Liver (tissue), 9 donors: ENCODE data around the gene LCN6. TPM values are rescaled to one million over a fixed set of nuclear protein-coding genes. Genes with fewer than 3 reads are reported as not detected.

Experiments used
- DNase-seq: peaks from one replicate; pipeline ENCODE4 v3.0.0-alpha.2; 2017; ENCODE audit warnings: low spot score
- H3K27ac ChIP-seq, 2 donors: one replicate each; pipeline ENCODE4 v1.7.0; 2013; ENCODE audit warnings: inconsistent platforms in 2 of 2, low read length in 2 of 2, control low read depth in 1 of 2, low read depth in 1 of 2, mild to moderate bottlenecking in 1 of 2
- H3K27me3 ChIP-seq, 4 donors: one replicate each; pipeline versions ENCODE4 v1.6.1 to v1.7.0; 2013; ENCODE audit warnings: low read length in 3 of 4, inconsistent platforms in 1 of 4, mild to moderate bottlenecking in 1 of 4, moderate library complexity in 1 of 4; ENCODE audit not compliant: control insufficient read depth in 4 of 4, insufficient read depth in 4 of 4
- H3K36me3 ChIP-seq, 4 donors: one replicate each; pipeline versions ENCODE4 v1.6.1 to v1.7.0; 2013; ENCODE audit warnings: low read length in 3 of 4, mild to moderate bottlenecking in 3 of 4, low read depth in 1 of 4, moderate library complexity in 1 of 4; ENCODE audit not compliant: control insufficient read depth in 4 of 4, insufficient read depth in 3 of 4
- H3K4me1 ChIP-seq, 4 donors: one replicate each; pipeline versions ENCODE4 v1.6.1 to v1.7.0; 2013; ENCODE audit warnings: low read length in 3 of 4, mild to moderate bottlenecking in 3 of 4, moderate library complexity in 1 of 4; ENCODE audit not compliant: control insufficient read depth in 4 of 4, insufficient read depth in 4 of 4
- H3K4me3 ChIP-seq, 3 donors: one replicate each; pipeline versions ENCODE4 v1.6.1 to v1.7.0; 2013; ENCODE audit warnings: low read length in 3 of 3, control low read depth in 1 of 3, low read depth in 1 of 3, mild to moderate bottlenecking in 1 of 3
- H3K9ac ChIP-seq, 2 donors: one replicate each; pipeline ENCODE4 v1.7.0; 2013; ENCODE audit warnings: low read length in 2 of 2, mild to moderate bottlenecking in 2 of 2, moderate library complexity in 2 of 2, control low read depth in 1 of 2, low read depth in 1 of 2
- H3K9me3 ChIP-seq, 4 donors: one replicate each; pipeline versions ENCODE4 v1.6.1 to v1.7.0; 2013; ENCODE audit warnings: low read length in 3 of 4; ENCODE audit not compliant: control insufficient read depth in 4 of 4
- FOXA1 ChIP-seq: IDR thresholded peaks from 2 replicates; pipeline ENCODE4 v1.6.1; 2016; ENCODE audit warnings: antibody characterized with exemption
- GABPA ChIP-seq, 2 donors: IDR thresholded peaks in 1 of 2; conservative IDR thresholded peaks in 1 of 2; 2 replicates each; pipeline ENCODE4 v1.6.1; 2016; ENCODE audit warnings: antibody characterized with exemption in 2 of 2, mild to moderate bottlenecking in 1 of 2, moderate library complexity in 1 of 2
- HNF4A ChIP-seq, 2 donors: conservative IDR thresholded peaks; 2 replicates each; pipeline ENCODE4 v1.6.1; 2016; ENCODE audit warnings: antibody characterized with exemption in 2 of 2, mild to moderate bottlenecking in 2 of 2
- HNF4G ChIP-seq: IDR thresholded peaks from 2 replicates; pipeline ENCODE4 v1.6.1; 2016; ENCODE audit warnings: antibody characterized with exemption
- JUND ChIP-seq, 2 donors: IDR thresholded peaks; 2 replicates each; pipeline ENCODE4 v1.6.1; 2016; ENCODE audit warnings: antibody characterized with exemption in 2 of 2
- NR2F2 ChIP-seq: IDR thresholded peaks from 2 replicates; pipeline ENCODE4 v1.6.1; 2016; ENCODE audit warnings: antibody characterized with exemption
- RAD21 ChIP-seq, 2 donors: IDR thresholded peaks; 2 replicates each; pipeline ENCODE4 v1.6.1; 2016; ENCODE audit warnings: antibody characterized with exemption in 2 of 2, mild to moderate bottlenecking in 2 of 2
- RXRA ChIP-seq, 2 donors: IDR thresholded peaks; 2 replicates each; pipeline ENCODE4 v1.6.1; 2017 to 2018; ENCODE audit warnings: antibody characterized with exemption in 2 of 2, mild to moderate bottlenecking in 1 of 2
- SP1 ChIP-seq: IDR thresholded peaks from 2 replicates; pipeline ENCODE4 v1.6.1; 2018; ENCODE audit warnings: antibody characterized with exemption, mild to moderate bottlenecking
- YY1 ChIP-seq: IDR thresholded peaks from 2 replicates; pipeline ENCODE4 v1.6.1; 2016; ENCODE audit warnings: antibody characterized with exemption, mild to moderate bottlenecking
- WGBS: extraction: QIAGEN DNeasy Blood & Tissue Kit; methylation state at CpG from one replicate; pipeline ENCODE4 v1.1.7; 2013; 5-methylcytosine and 5-hydroxymethylcytosine counted together
- polyA plus RNA-seq, 2 donors: library from polyadenylated mRNA; stranded (reverse) in 1 of 2; unstranded in 1 of 2; fragments of 200-250 nt in 1 of 2; fragments of >200 nt in 1 of 2; fragmentation: Nextera tagmentation in 1 of 2; extraction: Ambion mirVana in 1 of 2; gene quantifications; one replicate each; pipeline versions ENCODE4 v1.2.1 to v1.2.3, GENCODE V29; 2013 to 2015
- total RNA-seq, 2 donors: library from RNA; depleted of rRNA; stranded (reverse); fragments of >200 nt; gene quantifications; one replicate each; pipeline ENCODE4 v1.2.3, GENCODE V29; 2014
- TF ChIP-seq, protein P1 (sequence below): fragments of 150-350 bp; IDR thresholded peaks from 2 replicates; pipeline ENCODE4 v1.5.1; 2017; ENCODE audit warnings: improper control_type of control experiment, low read depth, low read length; ENCODE audit not compliant: missing input control
- TF ChIP-seq, protein P2 (sequence below): IDR thresholded peaks from 2 replicates; pipeline ENCODE4 v1.6.1; 2016; ENCODE audit warnings: antibody characterized with exemption
- TF ChIP-seq, protein P3 (sequence below): IDR thresholded peaks from 2 replicates; pipeline ENCODE4 v1.6.1; 2016; ENCODE audit warnings: antibody characterized with exemption, mild to moderate bottlenecking
- TF ChIP-seq, protein P4 (sequence below): IDR thresholded peaks from 2 replicates; pipeline ENCODE4 v1.6.1; 2016; ENCODE audit warnings: antibody characterized with exemption
- donor health status: healthy.
- donor health status: healthy.
- donor health status: healthy.
- donor health status: healthy.
- donor health status: healthy.

LCN6 gene
- total and polyA plus RNA-seq, 4 donors: 0.14 to 0.32 TPM; not detected in 2

DNA sequence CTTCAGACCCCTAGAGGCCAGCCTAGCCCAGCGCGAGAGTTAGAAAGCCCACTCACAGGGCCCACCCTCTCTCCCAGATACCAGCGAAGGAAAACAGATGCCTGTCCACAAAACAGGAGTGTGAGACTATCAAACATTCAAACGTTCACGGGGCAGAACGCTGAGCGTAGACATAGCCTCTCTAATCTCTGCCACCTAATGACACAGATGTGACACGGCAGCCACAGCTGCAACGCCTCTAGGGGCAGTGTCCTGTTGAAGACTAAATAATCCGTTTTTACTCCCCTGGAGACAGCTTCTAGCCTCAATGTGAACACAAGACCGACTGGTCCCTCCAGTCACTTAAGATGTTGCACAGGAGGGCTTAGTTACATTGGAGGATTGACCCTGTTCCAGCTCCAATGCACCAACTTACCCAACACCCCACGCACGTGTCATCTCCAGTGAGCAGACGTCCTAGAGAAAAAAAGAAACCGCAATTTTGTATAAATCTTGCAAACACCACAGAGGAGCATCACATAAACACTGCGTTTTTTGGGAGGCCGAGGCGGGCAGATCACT, 21.6 kb downstream of the LCN6 start:
- H3K36me3 ChIP-seq: peaks cover 15 to 33% (median 23%) of the 10 kb centered on the region in 4 donors
- 14% methylated on average over 18 of the region's 18 CpGs for WGBS
- peak overlapping the region; percentile 28 to 99 (median 70) for H3K4me3 ChIP-seq
- DNase-seq: no peak
- H3K4me1 ChIP-seq: peaks cover 0 to 54% (median 36%) of the 10 kb centered on the region in 4 donors
- TF ChIP-seq NR2F2 (no peak), HNF4A (conservative IDR thresholded peaks at IDR 0.05) (peak in 1 of 2 donors; percentile 6), SP1 (no peak), FOXA1 (no peak), YY1 (no peak), RAD21 (IDR thresholded peaks at IDR 0.05) (peak; percentile 33 to 52)
- TF ChIP-seq, protein P1, sequence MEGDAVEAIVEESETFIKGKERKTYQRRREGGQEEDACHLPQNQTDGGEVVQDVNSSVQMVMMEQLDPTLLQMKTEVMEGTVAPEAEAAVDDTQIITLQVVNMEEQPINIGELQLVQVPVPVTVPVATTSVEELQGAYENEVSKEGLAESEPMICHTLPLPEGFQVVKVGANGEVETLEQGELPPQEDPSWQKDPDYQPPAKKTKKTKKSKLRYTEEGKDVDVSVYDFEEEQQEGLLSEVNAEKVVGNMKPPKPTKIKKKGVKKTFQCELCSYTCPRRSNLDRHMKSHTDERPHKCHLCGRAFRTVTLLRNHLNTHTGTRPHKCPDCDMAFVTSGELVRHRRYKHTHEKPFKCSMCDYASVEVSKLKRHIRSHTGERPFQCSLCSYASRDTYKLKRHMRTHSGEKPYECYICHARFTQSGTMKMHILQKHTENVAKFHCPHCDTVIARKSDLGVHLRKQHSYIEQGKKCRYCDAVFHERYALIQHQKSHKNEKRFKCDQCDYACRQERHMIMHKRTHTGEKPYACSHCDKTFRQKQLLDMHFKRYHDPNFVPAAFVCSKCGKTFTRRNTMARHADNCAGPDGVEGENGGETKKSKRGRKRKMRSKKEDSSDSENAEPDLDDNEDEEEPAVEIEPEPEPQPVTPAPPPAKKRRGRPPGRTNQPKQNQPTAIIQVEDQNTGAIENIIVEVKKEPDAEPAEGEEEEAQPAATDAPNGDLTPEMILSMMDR: peak; percentile 48
- TF ChIP-seq, protein P2, sequence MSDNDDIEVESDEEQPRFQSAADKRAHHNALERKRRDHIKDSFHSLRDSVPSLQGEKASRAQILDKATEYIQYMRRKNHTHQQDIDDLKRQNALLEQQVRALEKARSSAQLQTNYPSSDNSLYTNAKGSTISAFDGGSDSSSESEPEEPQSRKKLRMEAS: no peak
- peak overlapping the region in 1 of 2 donors; percentile 85 for H3K27ac ChIP-seq
- peak overlapping the region in 1 of 2 donors; percentile 53 for H3K9ac ChIP-seq
- H3K27me3 ChIP-seq: no peaks in the 10 kb centered on the region
- H3K9me3 ChIP-seq: no peaks in the 10 kb centered on the region

DNA sequence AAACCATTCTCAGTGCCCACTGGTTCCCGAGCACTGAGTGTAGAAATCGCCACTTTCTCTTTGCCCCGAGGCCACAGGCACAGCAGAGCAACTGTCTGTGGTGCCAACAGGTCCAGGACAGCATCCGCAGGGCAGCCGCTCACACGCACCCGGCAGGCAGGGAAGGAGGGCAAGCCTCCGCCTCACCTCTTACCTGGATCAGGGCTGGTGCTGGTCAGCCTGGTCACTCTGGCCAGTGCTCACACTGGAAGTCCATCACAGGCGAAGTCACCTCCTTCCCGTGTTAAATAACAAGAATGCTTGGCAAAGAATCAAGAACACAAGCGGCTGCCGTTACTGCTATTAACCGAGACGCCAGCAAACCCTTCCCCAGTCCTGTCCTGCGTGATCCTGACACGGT, 22.2 kb downstream of the LCN6 start:
- WGBS: 40% methylated on average over 16 of the region's 16 CpGs
- Histone ChIP-seq H3K9me3 (no peaks in the 10 kb centered on the region), H3K4me1 (peaks cover 0 to 54% (median 36%) of the 10 kb centered on the region in 4 donors), H3K27ac (peak overlapping the region in 1 of 2 donors; percentile 11), H3K4me3 (peak overlapping the region in 1 of 3 donors; percentile 70), H3K36me3 (peaks cover 15 to 33% (median 23%) of the 10 kb centered on the region in 4 donors), H3K9ac (peak overlapping the region in 1 of 2 donors; percentile 3), H3K27me3 (no peaks in the 10 kb centered on the region)
- no peak for DNase-seq
- TF ChIP-seq, protein P3, sequence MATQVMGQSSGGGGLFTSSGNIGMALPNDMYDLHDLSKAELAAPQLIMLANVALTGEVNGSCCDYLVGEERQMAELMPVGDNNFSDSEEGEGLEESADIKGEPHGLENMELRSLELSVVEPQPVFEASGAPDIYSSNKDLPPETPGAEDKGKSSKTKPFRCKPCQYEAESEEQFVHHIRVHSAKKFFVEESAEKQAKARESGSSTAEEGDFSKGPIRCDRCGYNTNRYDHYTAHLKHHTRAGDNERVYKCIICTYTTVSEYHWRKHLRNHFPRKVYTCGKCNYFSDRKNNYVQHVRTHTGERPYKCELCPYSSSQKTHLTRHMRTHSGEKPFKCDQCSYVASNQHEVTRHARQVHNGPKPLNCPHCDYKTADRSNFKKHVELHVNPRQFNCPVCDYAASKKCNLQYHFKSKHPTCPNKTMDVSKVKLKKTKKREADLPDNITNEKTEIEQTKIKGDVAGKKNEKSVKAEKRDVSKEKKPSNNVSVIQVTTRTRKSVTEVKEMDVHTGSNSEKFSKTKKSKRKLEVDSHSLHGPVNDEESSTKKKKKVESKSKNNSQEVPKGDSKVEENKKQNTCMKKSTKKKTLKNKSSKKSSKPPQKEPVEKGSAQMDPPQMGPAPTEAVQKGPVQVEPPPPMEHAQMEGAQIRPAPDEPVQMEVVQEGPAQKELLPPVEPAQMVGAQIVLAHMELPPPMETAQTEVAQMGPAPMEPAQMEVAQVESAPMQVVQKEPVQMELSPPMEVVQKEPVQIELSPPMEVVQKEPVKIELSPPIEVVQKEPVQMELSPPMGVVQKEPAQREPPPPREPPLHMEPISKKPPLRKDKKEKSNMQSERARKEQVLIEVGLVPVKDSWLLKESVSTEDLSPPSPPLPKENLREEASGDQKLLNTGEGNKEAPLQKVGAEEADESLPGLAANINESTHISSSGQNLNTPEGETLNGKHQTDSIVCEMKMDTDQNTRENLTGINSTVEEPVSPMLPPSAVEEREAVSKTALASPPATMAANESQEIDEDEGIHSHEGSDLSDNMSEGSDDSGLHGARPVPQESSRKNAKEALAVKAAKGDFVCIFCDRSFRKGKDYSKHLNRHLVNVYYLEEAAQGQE: no peak
- no peak for TF ChIP-seq RXRA (IDR thresholded peaks at IDR 0.05)
- TF ChIP-seq SP1: no peak
- no peak for TF ChIP-seq HNF4G
- no peak for TF ChIP-seq JUND (IDR thresholded peaks at IDR 0.05)
- TF ChIP-seq, protein P2: no peak
- TF ChIP-seq GABPA (IDR thresholded peaks at IDR 0.05 in 1 of 2, conservative IDR thresholded peaks at IDR 0.05 in 1 of 2): no peak
- no peak for TF ChIP-seq FOXA1
- TF ChIP-seq, protein P4, sequence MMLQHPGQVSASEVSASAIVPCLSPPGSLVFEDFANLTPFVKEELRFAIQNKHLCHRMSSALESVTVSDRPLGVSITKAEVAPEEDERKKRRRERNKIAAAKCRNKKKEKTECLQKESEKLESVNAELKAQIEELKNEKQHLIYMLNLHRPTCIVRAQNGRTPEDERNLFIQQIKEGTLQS: no peak
- TF ChIP-seq YY1: no peak
- TF ChIP-seq RAD21 (IDR thresholded peaks at IDR 0.05): no peak
